Tibial nerve (tissue), 4 donors: ENCODE measurements around the gene CCDC85C.

Source experiments
- CTCF ChIP-seq, 5 experiments: fragments of 200-600 bp in 3 of 5; fragments of 450-650 bp in 2 of 5; sonication (generic) in 3 of 5; IDR thresholded peaks; one replicate each; pipeline ENCODE4 v1.5.1; 2016 to 2019; ENCODE audit warnings: antibody characterized with exemption in 5 of 5, mild to moderate bottlenecking in 3 of 5, moderate library complexity in 2 of 5
- EP300 ChIP-seq, 2 donors: sonication (generic); formaldehyde crosslinking; IDR thresholded peaks; one replicate each; pipeline ENCODE4 v1.6.1; 2017; ENCODE audit warnings: antibody characterized with exemption in 2 of 2, mild to moderate bottlenecking in 1 of 2
- POLR2A ChIP-seq, 2 donors: fragments of 450-650 bp; IDR thresholded peaks; one replicate each; pipeline ENCODE4 v1.6.1; 2017; ENCODE audit warnings: antibody characterized with exemption in 2 of 2, mild to moderate bottlenecking in 2 of 2, moderate library complexity in 2 of 2

GRCh38 chr14:99576304-99576703 is 27.7 kb downstream of the CCDC85C start:
- no peak for TF ChIP-seq CTCF (IDR thresholded peaks at IDR 0.05)
- no peak for TF ChIP-seq POLR2A (IDR thresholded peaks at IDR 0.05)
- TF ChIP-seq EP300 (IDR thresholded peaks at IDR 0.05) = no peak
